OCI-LY1 (cell line): ENCODE measurements around the gene SRRM5.

Source experiments
- H2AFZ ChIP-seq: fragments of 200-600 bp; sonication (generic), shearing (Covaris generic); 2 replicates; pipeline ENCODE4 v1.6.0; 2014; ENCODE audit warnings: antibody characterized with exemption, mild to moderate bottlenecking, low read length
- H3F3A ChIP-seq: fragments of 200-600 bp; sonication (generic), shearing (Covaris generic); 2 replicates; pipeline ENCODE4 v1.6.0; 2014; ENCODE audit warnings: mild to moderate bottlenecking, antibody characterized with exemption, low read length, moderate library complexity; ENCODE audit not compliant: insufficient read depth
- H3K27ac ChIP-seq: fragments of 200-600 bp; sonication (generic); 2 replicates; pipeline ENCODE4 v1.5.1; 2014; ENCODE audit warnings: low read length, mixed run types, mild to moderate bottlenecking, low read depth; ENCODE audit not compliant: poor library complexity, severe bottlenecking
- H3K27me3 ChIP-seq: fragments of 200-600 bp; sonication (generic); 2 replicates; pipeline ENCODE4 v1.6.0; 2014; ENCODE audit warnings: antibody characterized with exemption, mild to moderate bottlenecking, low read length, moderate library complexity; ENCODE audit not compliant: insufficient read depth
- H3K36me3 ChIP-seq: fragments of 200-600 bp; sonication (generic); 2 replicates; pipeline ENCODE4 v1.6.1; 2014; ENCODE audit warnings: mild to moderate bottlenecking, antibody characterized with exemption, low read length, moderate library complexity, mixed read lengths; ENCODE audit not compliant: insufficient read depth
- H3K4me1 ChIP-seq: fragments of 200-600 bp; sonication (generic); 2 replicates; pipeline ENCODE4 v1.5.1; 2014; ENCODE audit warnings: mild to moderate bottlenecking, low read length, moderate library complexity; ENCODE audit not compliant: insufficient read depth, severe bottlenecking
- H3K4me2 ChIP-seq: fragments of 200-600 bp; sonication (generic), shearing (Covaris generic); 2 replicates; pipeline ENCODE4 v1.6.1; 2014; ENCODE audit warnings: low read length
- H3K4me3 ChIP-seq: fragments of 200-600 bp; sonication (generic); 2 replicates; pipeline ENCODE4 v1.5.1; 2014; ENCODE audit warnings: low read length, low read depth, mild to moderate bottlenecking, mixed read lengths; ENCODE audit not compliant: poor library complexity, severe bottlenecking
- H3K79me2 ChIP-seq: fragments of 200-600 bp; shearing (Covaris generic); 2 replicates; pipeline ENCODE4 v1.6.1; 2016; ENCODE audit warnings: mixed run types, low read length, mixed read lengths; ENCODE audit not compliant: insufficient read depth
- H3K9ac ChIP-seq: fragments of 200-600 bp; sonication (generic), shearing (Covaris generic); 2 replicates; pipeline ENCODE4 v1.6.1; 2014; ENCODE audit warnings: mild to moderate bottlenecking, low read length, mixed read lengths
- H3K9me2 ChIP-seq: fragments of 200-600 bp; sonication (generic), shearing (Covaris generic); 2 replicates; pipeline ENCODE4 v1.6.1; 2014; ENCODE audit warnings: low read depth, mild to moderate bottlenecking, low read length, mixed read lengths
- H3K9me3 ChIP-seq: fragments of 200-600 bp; shearing (Covaris generic); 2 replicates; pipeline ENCODE4 v1.6.1; 2014; ENCODE audit warnings: low read length, mixed read lengths
- H4K20me1 ChIP-seq: fragments of 200-600 bp; sonication (generic), shearing (Covaris generic); 2 replicates; pipeline ENCODE4 v1.6.0; 2016; ENCODE audit warnings: mild to moderate bottlenecking, low read length; ENCODE audit not compliant: insufficient read depth
- EZH2 ChIP-seq: fragments of 200-600 bp; sonication (generic), shearing (Covaris generic); IDR thresholded peaks from 2 replicates; pipeline ENCODE4 v1.8.0; 2017; ENCODE audit warnings: borderline replicate concordance, mixed run types, mild to moderate bottlenecking, antibody characterized with exemption, low read length, moderate library complexity, mixed read lengths
- TF ChIP-seq, protein P1 (sequence below): fragments of 200-600 bp; sonication (generic), shearing (Covaris generic); IDR thresholded peaks from 2 replicates; pipeline ENCODE4 v1.5.1; 2017; ENCODE audit warnings: mild to moderate bottlenecking, antibody characterized with exemption, low read length, moderate library complexity, mixed read lengths

SRRM5 gene

DNA sequence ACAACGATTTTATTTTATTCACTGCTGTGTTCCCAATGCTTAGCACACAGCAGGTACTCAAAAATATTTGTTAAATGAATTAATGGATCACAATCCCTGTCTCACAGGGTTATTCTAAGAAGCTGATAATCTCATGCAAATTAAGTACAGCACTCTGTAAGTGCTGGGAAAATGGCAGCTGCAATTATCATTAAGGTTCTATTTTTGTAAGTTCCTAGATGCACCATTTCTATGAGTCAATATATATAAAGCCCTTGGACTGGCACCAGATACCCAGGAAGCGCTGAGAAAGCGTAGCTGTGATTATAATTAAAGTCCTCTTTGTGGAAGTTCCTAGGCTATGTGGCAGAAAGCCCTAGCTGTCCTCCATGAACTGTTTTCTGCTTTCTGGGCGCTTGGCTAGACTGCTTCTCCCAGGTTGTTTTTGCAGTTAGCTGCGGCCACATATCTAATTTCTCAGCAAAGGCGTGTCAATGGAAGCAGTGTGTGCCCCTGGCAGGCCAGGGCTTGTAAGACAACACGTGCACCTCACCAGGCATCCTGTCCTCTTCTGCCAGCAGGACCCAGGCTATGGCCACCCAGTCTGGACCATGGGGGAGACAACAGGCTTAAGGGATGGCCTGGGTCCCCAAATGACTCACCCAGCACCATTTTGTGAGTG lies 5.2 kb upstream of the SRRM5 start:
- TF ChIP-seq, protein P1, sequence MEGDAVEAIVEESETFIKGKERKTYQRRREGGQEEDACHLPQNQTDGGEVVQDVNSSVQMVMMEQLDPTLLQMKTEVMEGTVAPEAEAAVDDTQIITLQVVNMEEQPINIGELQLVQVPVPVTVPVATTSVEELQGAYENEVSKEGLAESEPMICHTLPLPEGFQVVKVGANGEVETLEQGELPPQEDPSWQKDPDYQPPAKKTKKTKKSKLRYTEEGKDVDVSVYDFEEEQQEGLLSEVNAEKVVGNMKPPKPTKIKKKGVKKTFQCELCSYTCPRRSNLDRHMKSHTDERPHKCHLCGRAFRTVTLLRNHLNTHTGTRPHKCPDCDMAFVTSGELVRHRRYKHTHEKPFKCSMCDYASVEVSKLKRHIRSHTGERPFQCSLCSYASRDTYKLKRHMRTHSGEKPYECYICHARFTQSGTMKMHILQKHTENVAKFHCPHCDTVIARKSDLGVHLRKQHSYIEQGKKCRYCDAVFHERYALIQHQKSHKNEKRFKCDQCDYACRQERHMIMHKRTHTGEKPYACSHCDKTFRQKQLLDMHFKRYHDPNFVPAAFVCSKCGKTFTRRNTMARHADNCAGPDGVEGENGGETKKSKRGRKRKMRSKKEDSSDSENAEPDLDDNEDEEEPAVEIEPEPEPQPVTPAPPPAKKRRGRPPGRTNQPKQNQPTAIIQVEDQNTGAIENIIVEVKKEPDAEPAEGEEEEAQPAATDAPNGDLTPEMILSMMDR: no peak
- TF ChIP-seq EZH2: no peak
- Histone ChIP-seq H3K9ac (no peak overlapping the region), H3K79me2 (no peaks in the 10 kb centered on the region), H3K27me3 (no peaks in the 10 kb centered on the region), H3F3A (no peaks in the 10 kb centered on the region), H3K4me2 (no peak overlapping the region), H3K4me3 (no peak overlapping the region), H3K27ac (no peak overlapping the region), H3K4me1 (no peaks in the 10 kb centered on the region), H4K20me1 (no peaks in the 10 kb centered on the region), H2AFZ (no peak overlapping the region), H3K9me3 (no peaks in the 10 kb centered on the region), H3K9me2 (no peaks in the 10 kb centered on the region), H3K36me3 (peaks cover 54% of the 10 kb centered on the region)

GRCh38 chr19:43607238-43608205 lies 4.4 kb upstream of the SRRM5 start:
- no peak overlapping the region for H2AFZ ChIP-seq
- H3K4me1 ChIP-seq: no peaks in the 10 kb centered on the region
- no peak overlapping the region for H3K4me2 ChIP-seq
- H3K27ac ChIP-seq: no peak overlapping the region
- no peaks in the 10 kb centered on the region for H3F3A ChIP-seq
- H4K20me1 ChIP-seq: no peaks in the 10 kb centered on the region
- peaks cover 57% of the 10 kb centered on the region for H3K36me3 ChIP-seq
- H3K4me3 ChIP-seq: no peak overlapping the region
- H3K9me2 ChIP-seq: no peaks in the 10 kb centered on the region
- no peaks in the 10 kb centered on the region for H3K9me3 ChIP-seq
- TF ChIP-seq, protein P1: no peak
- TF ChIP-seq EZH2: no peak
- no peak overlapping the region for H3K9ac ChIP-seq
- H3K79me2 ChIP-seq: no peaks in the 10 kb centered on the region
- H3K27me3 ChIP-seq: no peaks in the 10 kb centered on the region

DNA sequence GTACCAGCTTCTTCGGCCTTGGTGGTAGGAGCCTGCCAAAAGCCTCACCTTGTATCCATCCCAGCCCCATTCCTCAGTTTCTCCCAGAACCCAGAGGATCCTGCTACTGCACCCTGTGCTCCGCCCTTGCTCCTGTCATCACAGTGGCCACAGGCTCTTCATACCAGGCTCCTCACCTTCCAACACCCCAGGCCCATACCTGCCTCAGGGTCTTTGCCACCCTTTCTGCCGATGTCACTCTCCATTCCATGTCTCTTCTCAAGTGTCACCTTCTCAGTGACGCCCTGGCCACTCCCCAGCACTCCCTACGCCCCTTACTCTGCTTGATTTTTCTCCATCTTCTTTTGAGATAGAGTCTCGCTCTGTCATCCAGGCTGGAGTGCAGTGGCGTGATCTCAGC lies 2.0 kb upstream of the SRRM5 start:
- TF ChIP-seq EZH2: no peak
- TF ChIP-seq, protein P1: no peak
- Histone ChIP-seq H3K79me2 (0 out of 2 replicates have a peak, but pooled peaks cover 1% of the 10 kb centered on the region), H2AFZ (no peak overlapping the region), H3K9me3 (no peaks in the 10 kb centered on the region), H3K9me2 (no peaks in the 10 kb centered on the region), H3K27ac (no peak overlapping the region), H3K27me3 (no peaks in the 10 kb centered on the region), H4K20me1 (no peaks in the 10 kb centered on the region), H3F3A (no peaks in the 10 kb centered on the region), H3K4me1 (no peaks in the 10 kb centered on the region), H3K36me3 (peaks cover 68% of the 10 kb centered on the region), H3K4me3 (no peak overlapping the region), H3K4me2 (no peak overlapping the region), H3K9ac (no peak overlapping the region)
